ENCODE results near the gene BRPF3. TPM values are rescaled to one million over a fixed set of nuclear protein-coding genes. Genes with fewer than 3 reads are reported as not detected.

Gene BRPF3
- total RNA-seq, 1 donor from 2014 or later: 36.5 TPM

DNA sequence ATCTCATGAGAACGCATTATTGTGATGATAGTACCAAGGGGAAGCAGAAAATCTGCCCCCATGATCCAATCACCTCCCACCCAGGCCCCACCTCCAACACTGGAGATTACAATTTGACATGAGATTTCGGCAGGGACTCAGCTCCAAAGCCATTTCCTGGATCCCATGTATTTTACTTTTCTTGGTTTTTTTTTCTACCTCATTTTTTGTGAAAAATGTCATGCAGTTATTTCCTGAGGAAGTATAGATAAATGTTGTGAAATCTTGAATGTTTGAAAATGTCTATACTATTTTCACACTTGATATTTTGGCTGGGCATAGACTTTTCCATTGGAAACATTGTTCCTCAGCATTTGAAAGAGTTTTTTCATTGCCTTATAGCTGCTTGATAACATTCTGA is 9.1 kb upstream of the BRPF3 start:
- TF ChIP-seq, protein P1, sequence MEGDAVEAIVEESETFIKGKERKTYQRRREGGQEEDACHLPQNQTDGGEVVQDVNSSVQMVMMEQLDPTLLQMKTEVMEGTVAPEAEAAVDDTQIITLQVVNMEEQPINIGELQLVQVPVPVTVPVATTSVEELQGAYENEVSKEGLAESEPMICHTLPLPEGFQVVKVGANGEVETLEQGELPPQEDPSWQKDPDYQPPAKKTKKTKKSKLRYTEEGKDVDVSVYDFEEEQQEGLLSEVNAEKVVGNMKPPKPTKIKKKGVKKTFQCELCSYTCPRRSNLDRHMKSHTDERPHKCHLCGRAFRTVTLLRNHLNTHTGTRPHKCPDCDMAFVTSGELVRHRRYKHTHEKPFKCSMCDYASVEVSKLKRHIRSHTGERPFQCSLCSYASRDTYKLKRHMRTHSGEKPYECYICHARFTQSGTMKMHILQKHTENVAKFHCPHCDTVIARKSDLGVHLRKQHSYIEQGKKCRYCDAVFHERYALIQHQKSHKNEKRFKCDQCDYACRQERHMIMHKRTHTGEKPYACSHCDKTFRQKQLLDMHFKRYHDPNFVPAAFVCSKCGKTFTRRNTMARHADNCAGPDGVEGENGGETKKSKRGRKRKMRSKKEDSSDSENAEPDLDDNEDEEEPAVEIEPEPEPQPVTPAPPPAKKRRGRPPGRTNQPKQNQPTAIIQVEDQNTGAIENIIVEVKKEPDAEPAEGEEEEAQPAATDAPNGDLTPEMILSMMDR (IDR thresholded peaks at IDR 0.05): no peak
- H3K4me3 Mint-ChIP-seq: no peak overlapping the region
- peaks cover 4% of the 10 kb centered on the region for H3K9me3 Mint-ChIP-seq
- no peaks in the 10 kb centered on the region for H3K4me1 Mint-ChIP-seq
- ATAC-seq (ENCODE audit: low read depth): no peak
- POLR2A ChIA-PET: no interaction called here
- H3K36me3 Mint-ChIP-seq (ENCODE audit: low read depth): peaks cover 3% of the 10 kb centered on the region
- CTCF ChIA-PET: no interaction called here
- H3K27ac Mint-ChIP-seq: no peak overlapping the region
- DNase-seq: no peak
- H3K27me3 Mint-ChIP-seq: no peaks in the 10 kb centered on the region
- intact Hi-C loops (cut with micrococcal nuclease): no loop called here

DNA sequence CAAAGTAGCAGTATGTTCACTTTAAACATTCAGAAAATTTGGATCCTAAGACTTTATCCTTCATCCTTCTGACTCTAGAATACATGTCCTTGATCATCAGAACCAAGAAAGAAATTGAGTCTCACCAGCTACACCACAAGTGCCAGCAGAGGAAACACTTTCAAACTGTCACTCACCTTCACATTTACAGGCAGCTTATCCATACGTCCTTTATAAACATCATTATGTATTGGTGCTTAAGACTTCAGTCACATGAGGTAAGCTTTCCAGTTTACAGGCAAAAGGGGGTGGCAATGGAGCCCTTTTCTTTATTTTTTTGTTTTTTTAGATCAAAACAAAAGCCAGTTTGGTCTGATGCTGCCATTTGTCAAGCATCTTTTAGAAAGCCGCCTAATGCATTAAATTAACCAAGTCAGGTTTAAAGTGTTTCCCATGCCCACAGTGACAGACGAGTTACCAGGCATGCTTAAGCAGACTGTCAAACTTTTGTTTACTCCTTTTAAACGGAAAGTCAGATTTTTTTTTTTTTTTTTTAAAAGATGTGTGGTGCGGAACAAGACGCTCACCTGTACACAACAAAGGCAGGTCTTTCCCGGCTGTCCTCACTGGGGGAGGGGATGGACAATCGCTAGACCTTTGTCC is 952 bp upstream of the BRPF3 start:
- ChIA-PET CTCF (interaction anchor here (0.7 to 1.7 kb wide), 8 partner anchors 36 to 168 kb away, joined by 3 to 9 read pairs (median 4); partner anchors contain the start of gene MAPK14), POLR2A (interaction anchor here (0.7 to 1.7 kb wide), 3 partner anchors 12 to 167 kb away, joined by 4 to 16 read pairs (median 4); partner anchors contain the start of gene MAPK14)
- DNase-seq (no peak), ATAC-seq (ENCODE audit: low read depth) (no peak)
- H3K9me3 Mint-ChIP-seq: no peaks in the 10 kb centered on the region
- intact Hi-C loops (cut with micrococcal nuclease): loop anchor here (1.0 to 5.0 kb wide), 5 partner anchors 65 to 168 kb away; partner anchors contain the start of genes MAPK13 and MAPK14
- peak overlapping the region; percentile 83 for H3K4me3 Mint-ChIP-seq
- H3K4me1 Mint-ChIP-seq: peaks cover 29% of the 10 kb centered on the region
- peak overlapping the region; percentile 83 for H3K27ac Mint-ChIP-seq
- H3K36me3 Mint-ChIP-seq (ENCODE audit: low read depth): peaks cover 11% of the 10 kb centered on the region
- TF ChIP-seq, protein P1 (IDR thresholded peaks at IDR 0.05): no peak
- no peaks in the 10 kb centered on the region for H3K27me3 Mint-ChIP-seq

DNA sequence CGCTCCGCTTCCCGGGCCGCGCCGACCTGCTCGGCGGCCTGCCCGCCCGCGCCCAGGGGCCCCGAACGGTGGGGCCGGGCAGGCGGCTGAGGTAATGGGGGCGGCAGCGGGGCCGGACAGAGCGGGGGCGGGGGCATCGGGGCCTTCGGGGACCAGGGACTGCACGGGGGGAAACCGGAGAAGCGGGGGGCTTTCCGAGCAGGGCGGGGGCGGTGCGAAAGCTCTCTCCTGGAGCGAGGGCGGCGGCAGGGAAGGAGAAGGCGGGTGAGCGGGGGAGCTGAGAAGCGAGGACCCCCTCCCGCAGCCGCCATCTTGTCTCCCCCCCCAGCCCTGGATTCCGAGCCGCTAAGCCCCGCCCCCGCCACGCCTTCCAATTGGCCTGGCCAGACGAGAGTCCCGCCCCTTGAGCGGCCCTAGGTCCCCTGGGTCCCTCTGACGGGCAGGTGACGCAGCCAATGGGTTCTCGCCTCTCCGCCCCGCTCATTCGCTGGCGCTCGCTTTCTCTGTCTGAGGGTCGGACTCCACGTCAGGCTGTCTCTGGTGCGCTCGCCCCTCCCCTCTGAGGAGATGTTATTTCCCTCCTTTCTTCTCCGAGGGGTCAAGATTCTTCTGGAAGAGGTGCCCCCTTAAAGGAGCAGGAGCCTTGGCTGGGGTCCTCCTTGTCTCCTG is 470 bp downstream of the BRPF3 start:
- ATAC-seq (ENCODE audit: low read depth) (peak; percentile 89), DNase-seq (peak; percentile 100)
- TF ChIP-seq, protein P1 (IDR thresholded peaks at IDR 0.05): no peak
- H3K27me3 Mint-ChIP-seq: no peaks in the 10 kb centered on the region
- ChIA-PET POLR2A (interaction anchor here (0.5 to 2.3 kb wide), 14 partner anchors 9 to 169 kb away, joined by 3 to 26 read pairs (median 4); partner anchors contain the start of genes BNIP5, MAPK13 and MAPK14), CTCF (interaction anchor here (2.5 kb wide), 1 partner anchor 102 kb away, joined by 7 read pairs; no protein-coding TSS in a partner anchor)
- H3K36me3 Mint-ChIP-seq (ENCODE audit: low read depth): peaks cover 25% of the 10 kb centered on the region
- H3K9me3 Mint-ChIP-seq: no peaks in the 10 kb centered on the region
- peak overlapping the region; percentile 92 for H3K27ac Mint-ChIP-seq
- intact Hi-C loops (cut with micrococcal nuclease): loop anchor here (1.0 to 5.0 kb wide), 7 partner anchors 66 to 276 kb away; partner anchors contain the start of genes MAPK13, MAPK14 and SRPK1
- H3K4me1 Mint-ChIP-seq: peaks cover 38% of the 10 kb centered on the region
- peak overlapping the region; percentile 92 for H3K4me3 Mint-ChIP-seq

DNA sequence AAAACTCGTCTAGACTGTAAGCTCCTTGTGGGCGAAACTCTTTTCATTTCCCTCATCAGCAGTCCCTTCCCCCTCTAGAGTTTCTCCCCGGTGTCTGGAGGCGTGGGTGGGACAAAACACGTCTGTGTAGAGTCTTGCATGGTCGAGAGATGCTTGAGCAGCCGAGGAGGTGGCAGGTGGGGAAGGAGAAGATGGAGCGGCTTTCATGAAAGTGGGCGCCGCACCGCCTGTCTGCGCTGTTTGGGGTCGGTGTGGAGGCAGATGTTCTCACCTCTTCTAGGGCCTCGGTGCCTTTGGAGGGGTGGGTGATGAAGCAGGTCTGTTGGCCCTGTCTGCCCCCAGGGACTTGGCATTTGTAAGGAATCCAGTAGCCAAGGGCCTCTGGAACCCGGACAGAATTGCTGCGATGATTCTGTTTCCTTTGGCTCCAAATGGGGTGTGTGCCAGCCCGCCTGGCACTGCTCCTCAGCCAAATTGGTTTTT is 1.2 kb downstream of the BRPF3 start:
- no peak for ATAC-seq (ENCODE audit: low read depth)
- POLR2A ChIA-PET: interaction anchor here (0.8 to 2.3 kb wide), 7 partner anchors 64 to 395 kb away, joined by 3 to 26 read pairs (median 16); partner anchors contain the start of genes MAPK13 and MAPK14
- CTCF ChIA-PET: interaction anchor here (0.9 to 2.5 kb wide), 2 partner anchors 103 to 170 kb away, joined by 5 to 7 read pairs; partner anchors contain the start of gene MAPK14
- Mint-ChIP-seq H3K4me1 (peaks cover 44% of the 10 kb centered on the region), H3K27ac (peak overlapping the region; percentile 92), H3K36me3 (ENCODE audit: low read depth) (peaks cover 31% of the 10 kb centered on the region), H3K27me3 (no peaks in the 10 kb centered on the region), H3K4me3 (peak overlapping the region; percentile 92), H3K9me3 (no peaks in the 10 kb centered on the region)
- TF ChIP-seq, protein P1 (IDR thresholded peaks at IDR 0.05): no peak
- intact Hi-C loops (cut with micrococcal nuclease): loop anchor here (1.0 to 5.0 kb wide), 4 partner anchors 67 to 276 kb away; partner anchors contain the start of genes MAPK13 and SRPK1
- no peak for DNase-seq

All from activated B cell treated with CpG ODN at 0.5 μM for 24 hours (primary cell).